ENCODE results near the gene GMCL2. TPM values are rescaled to one million over a fixed set of nuclear protein-coding genes. Genes with fewer than 3 reads are reported as not detected.

Gene GMCL2
- total RNA-seq, 1 experiment from 2014 or later: not detected

DNA sequence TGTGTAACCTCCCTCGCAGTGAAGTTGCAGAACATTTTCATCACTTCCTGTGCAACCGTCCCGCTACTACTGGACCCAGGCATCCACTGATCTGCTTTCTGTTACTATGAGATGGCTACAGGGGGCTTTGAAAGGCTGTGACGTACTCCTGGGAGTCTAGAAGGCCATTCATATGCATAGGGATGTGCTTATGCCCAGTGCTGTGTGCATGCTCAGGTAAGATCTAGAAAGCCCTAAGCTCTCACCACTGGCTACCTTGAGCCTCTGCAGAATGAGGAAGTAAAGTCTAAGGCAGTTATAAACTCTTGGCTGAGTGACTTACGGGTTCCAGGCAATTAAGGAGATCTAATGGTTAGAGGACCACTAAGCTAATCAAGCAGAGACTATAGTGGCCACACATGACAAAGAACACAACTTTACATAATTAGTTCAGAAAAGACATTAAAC, 28.9 kb upstream of the GMCL2 start:
- Histone ChIP-seq H2BK120ac (ENCODE audit: low read depth, low read length, poor library complexity, severe bottlenecking) (no peak overlapping the region), H4K20me1 (ENCODE audit: control insufficient read depth, insufficient read depth, insufficient read length) (no peaks in the 10 kb centered on the region), H4K5ac (ENCODE audit: insufficient read length, low read depth, low read length) (no peak overlapping the region), H2BK15ac (ENCODE audit: low read depth, low read length) (no peak overlapping the region), H4K8ac (replicated peaks; ENCODE audit: insufficient read length, low read depth, low read length) (no peak overlapping the region), H3K4ac (ENCODE audit: low read depth, low read length) (no peak overlapping the region), H3K23ac (ENCODE audit: insufficient read length, low read depth, low read length) (no peak overlapping the region), H2BK20ac (ENCODE audit: low read depth, low read length, poor library complexity, severe bottlenecking) (no peak overlapping the region), H3K23me2 (ENCODE audit: insufficient read length, low read depth, low read length, poor library complexity, severe bottlenecking) (no peaks in the 10 kb centered on the region), H3T11ph (ENCODE audit: low read length) (no peak overlapping the region), H2BK12ac (ENCODE audit: insufficient read length, low read depth, low read length) (no peak overlapping the region), H2AK5ac (ENCODE audit: insufficient read length, low read length) (no peak overlapping the region), H3K4me2 (ENCODE audit: insufficient read depth, insufficient read length, low read length) (no peak overlapping the region), H3K4me1 (ENCODE audit: insufficient read depth, low read length) (no peaks in the 10 kb centered on the region), H3K9me3 (ENCODE audit: control insufficient read depth, low read depth, low read length) (no peaks in the 10 kb centered on the region), H3K27me3 (ENCODE audit: insufficient read depth, low read length) (no peaks in the 10 kb centered on the region), H4K91ac (ENCODE audit: insufficient read length, low read depth, low read length) (no peak overlapping the region), H3K79me2 (ENCODE audit: insufficient read depth, low read length) (no peaks in the 10 kb centered on the region), H3K27ac (ENCODE audit: insufficient read length, low read depth, low read length) (no peak overlapping the region), H3K18ac (ENCODE audit: insufficient read length, low read depth, low read length) (no peak overlapping the region), H3K14ac (ENCODE audit: insufficient read depth, low read length) (no peak overlapping the region), H2BK5ac (ENCODE audit: insufficient read length, low read length) (no peak overlapping the region), H2AFZ (ENCODE audit: low read length) (no peak overlapping the region), H3K79me1 (ENCODE audit: insufficient read depth, low read depth, low read length, poor library complexity, severe bottlenecking) (no peaks in the 10 kb centered on the region), H3K56ac (ENCODE audit: insufficient read length, low read depth, low read length) (no peak overlapping the region), H3K9ac (ENCODE audit: extremely low read depth, insufficient read length, low read length) (no peak overlapping the region)
- no peak overlapping the region for H3K4me3 Mint-ChIP-seq
- peaks cover 34 to 94% (median 84%) of the 10 kb centered on the region in 3 experiments; a peak in 6 of 7 replicates for H3K36me3 Mint-ChIP-seq (ENCODE audit: insufficient read depth in 1 of 3, low read depth in 3 of 3)
- WGBS (ENCODE audit: extremely low coverage, insufficient read length, low lambda C conversion rate): no CpG with 5 or more reads among the region's 5 CpGs
- H3K4me1 Mint-ChIP-seq: peaks cover 13 to 16% of the 10 kb centered on the region in 2 experiments
- H3K27me3 Mint-ChIP-seq (ENCODE audit: low read depth): peaks cover 5% of the 10 kb centered on the region; the same call in 1 of the 2 replicates
- no peaks in the 10 kb centered on the region for H3K9me3 Mint-ChIP-seq
- TF ChIP-seq, protein P1, sequence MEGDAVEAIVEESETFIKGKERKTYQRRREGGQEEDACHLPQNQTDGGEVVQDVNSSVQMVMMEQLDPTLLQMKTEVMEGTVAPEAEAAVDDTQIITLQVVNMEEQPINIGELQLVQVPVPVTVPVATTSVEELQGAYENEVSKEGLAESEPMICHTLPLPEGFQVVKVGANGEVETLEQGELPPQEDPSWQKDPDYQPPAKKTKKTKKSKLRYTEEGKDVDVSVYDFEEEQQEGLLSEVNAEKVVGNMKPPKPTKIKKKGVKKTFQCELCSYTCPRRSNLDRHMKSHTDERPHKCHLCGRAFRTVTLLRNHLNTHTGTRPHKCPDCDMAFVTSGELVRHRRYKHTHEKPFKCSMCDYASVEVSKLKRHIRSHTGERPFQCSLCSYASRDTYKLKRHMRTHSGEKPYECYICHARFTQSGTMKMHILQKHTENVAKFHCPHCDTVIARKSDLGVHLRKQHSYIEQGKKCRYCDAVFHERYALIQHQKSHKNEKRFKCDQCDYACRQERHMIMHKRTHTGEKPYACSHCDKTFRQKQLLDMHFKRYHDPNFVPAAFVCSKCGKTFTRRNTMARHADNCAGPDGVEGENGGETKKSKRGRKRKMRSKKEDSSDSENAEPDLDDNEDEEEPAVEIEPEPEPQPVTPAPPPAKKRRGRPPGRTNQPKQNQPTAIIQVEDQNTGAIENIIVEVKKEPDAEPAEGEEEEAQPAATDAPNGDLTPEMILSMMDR (conservative IDR thresholded peaks at IDR 0.05): no peak
- H3K27ac Mint-ChIP-seq: peak overlapping the region in 1 of 3 experiments; percentile 56; a peak in 2 of 7 replicates
- DNase-seq: no peak

Measured in H9 (cell line).